Osteocyte (in vitro differentiated cells): ENCODE results near the gene REELD1. TPM values are rescaled to one million over a fixed set of nuclear protein-coding genes. Genes with fewer than 3 reads are reported as not detected.
A peak's percentile ranks its signal among the peaks of the same experiment; 100 is the strongest.

Experiments
- DNase-seq: peaks from one replicate; pipeline ENCODE4 v3.0.0; 2021; ENCODE audit warnings: mixed read lengths; ENCODE audit not compliant: unreplicated experiment; ENCODE audit errors: extremely low spot score
- H3K27ac Mint-ChIP-seq: one replicate; pipeline ENCODE4 v1.8.0; 2021; ENCODE audit warnings: mild to moderate bottlenecking, mixed read lengths; ENCODE audit not compliant: unreplicated experiment
- H3K27me3 Mint-ChIP-seq: one replicate; pipeline ENCODE4 v1.8.0; 2021; ENCODE audit warnings: mixed read lengths; ENCODE audit not compliant: unreplicated experiment
- H3K36me3 Mint-ChIP-seq: one replicate; pipeline ENCODE4 v1.8.0; 2021; ENCODE audit warnings: mixed read lengths; ENCODE audit not compliant: unreplicated experiment
- H3K4me1 Mint-ChIP-seq: one replicate; pipeline ENCODE4 v1.8.0; 2021; ENCODE audit warnings: mixed read lengths; ENCODE audit not compliant: unreplicated experiment
- H3K4me3 Mint-ChIP-seq: one replicate; pipeline ENCODE4 v1.8.0; 2021; ENCODE audit warnings: mild to moderate bottlenecking, moderate library complexity, mixed read lengths; ENCODE audit not compliant: unreplicated experiment
- H3K9me3 Mint-ChIP-seq: one replicate; pipeline ENCODE4 v1.8.0; 2021; ENCODE audit warnings: mixed read lengths; ENCODE audit not compliant: unreplicated experiment
- CTCF ChIP-seq: fragments of 200-600 bp; sonication (generic); IDR thresholded peaks from 2 replicates; pipeline ENCODE4 v1.5.0; 2021; ENCODE audit warnings: antibody characterized with exemption, mild to moderate bottlenecking, moderate library complexity
- total RNA-seq: library from RNA; stranded (reverse); gene quantifications from 2 replicates; pipeline ENCODE4 v1.2.1, GENCODE V29; 2021

REELD1 gene
- total RNA-seq, 1 donor from 2014 or later, result not detected

- Mint-ChIP-seq H3K27ac (no peak overlapping the region), H3K4me1 (no peaks in the 10 kb centered on the region), H3K9me3 (no peaks in the 10 kb centered on the region), H3K36me3 (no peaks in the 10 kb centered on the region), H3K27me3 (peaks cover 9% of the 10 kb centered on the region), H3K4me3 (no peak overlapping the region)
- no peak for TF ChIP-seq CTCF
- DNase-seq, result no peak
Observed at GRCh38 chr4:146212781-146213180, 1.6 kb upstream of the REELD1 start.

GRCh38 chr4:146222313-146222712 is 8.0 kb downstream of the REELD1 start:
- DNase-seq, result no peak
- no peaks in the 10 kb centered on the region for H3K9me3 Mint-ChIP-seq
- H3K4me3 Mint-ChIP-seq, result peak overlapping the region; percentile 66
- no peaks in the 10 kb centered on the region for H3K27me3 Mint-ChIP-seq
- H3K36me3 Mint-ChIP-seq, result no peaks in the 10 kb centered on the region
- H3K27ac Mint-ChIP-seq, result peak overlapping the region; percentile 57
- peaks cover 7% of the 10 kb centered on the region for H3K4me1 Mint-ChIP-seq
- TF ChIP-seq CTCF, result no peak

- Mint-ChIP-seq H3K9me3 (no peaks in the 10 kb centered on the region), H3K27ac (no peak overlapping the region), H3K27me3 (no peaks in the 10 kb centered on the region), H3K36me3 (no peaks in the 10 kb centered on the region), H3K4me1 (peaks cover 7% of the 10 kb centered on the region), H3K4me3 (no peak overlapping the region)
- no peak for TF ChIP-seq CTCF
- no peak for DNase-seq
Observed at GRCh38 chr4:146224326-146224966, 10.1 kb downstream of the REELD1 start.

GRCh38 chr4:146229406-146229805 is 15.1 kb downstream of the REELD1 start:
- no peak for DNase-seq
- H3K9me3 Mint-ChIP-seq, result no peaks in the 10 kb centered on the region
- H3K4me1 Mint-ChIP-seq, result no peaks in the 10 kb centered on the region
- no peak for TF ChIP-seq CTCF
- H3K27me3 Mint-ChIP-seq, result no peaks in the 10 kb centered on the region
- no peaks in the 10 kb centered on the region for H3K36me3 Mint-ChIP-seq
- H3K27ac Mint-ChIP-seq, result no peak overlapping the region
- no peak overlapping the region for H3K4me3 Mint-ChIP-seq

- DNase-seq, result peak; percentile 25
- Mint-ChIP-seq H3K9me3 (no peaks in the 10 kb centered on the region), H3K27ac (no peak overlapping the region), H3K36me3 (no peaks in the 10 kb centered on the region), H3K4me3 (no peak overlapping the region), H3K27me3 (no peaks in the 10 kb centered on the region), H3K4me1 (no peaks in the 10 kb centered on the region)
- TF ChIP-seq CTCF, result no peak
Observed at GRCh38 chr4:146232131-146232722, 17.9 kb downstream of the REELD1 start.
